GM18508 (cell line): ENCODE data around the gene STAC.
"Not testable (repeated sequence)": the region's sequence is repeated elsewhere in the genome, so short reads cannot be mapped to it uniquely, and the experiment has no call there.

Source experiments
- ATAC-seq: cut with Tn5 transposase; IDR thresholded peaks from one replicate; pipeline ENCODE4 v1.9.1; 2021; ENCODE audit warnings: moderate number of reproducible peaks; ENCODE audit not compliant: insufficient read depth, unreplicated experiment

Gene STAC

GRCh38 chr3:36409862-36410261, 29.6 kb downstream of the STAC start:
- no peak for ATAC-seq

GRCh38 chr3:36411587-36411986, 31.3 kb downstream of the STAC start:
- no peak for ATAC-seq

GRCh38 chr3:36416599-36416998, 36.3 kb downstream of the STAC start:
- no peak for ATAC-seq

GRCh38 chr3:36417237-36417636, 36.9 kb downstream of the STAC start:
- no peak for ATAC-seq

GRCh38 chr3:36418296-36418695, 38.0 kb downstream of the STAC start:
- no peak for ATAC-seq

GRCh38 chr3:36428445-36428844, 48.1 kb downstream of the STAC start:
- ATAC-seq: no peak

GRCh38 chr3:36429986-36430485, 49.7 kb downstream of the STAC start:
- ATAC-seq: no peak

GRCh38 chr3:36433511-36433910, 53.2 kb downstream of the STAC start:
- no peak for ATAC-seq

- no peak for ATAC-seq
Measured at GRCh38 chr3:36434687-36435426, 54.6 kb downstream of the STAC start.

- ATAC-seq: no peak
Measured at GRCh38 chr3:36443028-36443686, 62.9 kb downstream of the STAC start.

- no peak for ATAC-seq
Measured at GRCh38 chr3:36444909-36445308, 64.6 kb downstream of the STAC start.

GRCh38 chr3:36446276-36446675, 66.0 kb downstream of the STAC start:
- ATAC-seq: no peak

GRCh38 chr3:36447061-36447460, 66.8 kb downstream of the STAC start:
- ATAC-seq: no peak

GRCh38 chr3:36451816-36452215, 71.5 kb downstream of the STAC start:
- ATAC-seq: no peak

GRCh38 chr3:36453213-36453612, 72.9 kb downstream of the STAC start:
- ATAC-seq: not testable (repeated sequence)

GRCh38 chr3:36453896-36454295, 73.6 kb downstream of the STAC start:
- ATAC-seq: not testable (repeated sequence)

- ATAC-seq: no peak
Measured at GRCh38 chr3:36455406-36455805, 75.1 kb downstream of the STAC start.

GRCh38 chr3:36456784-36457183, 76.5 kb downstream of the STAC start:
- ATAC-seq: no peak

GRCh38 chr3:36457667-36458066, 77.4 kb downstream of the STAC start:
- no peak for ATAC-seq

- no peak for ATAC-seq
Measured at GRCh38 chr3:36459177-36459576, 78.9 kb downstream of the STAC start.

- ATAC-seq: no peak
Measured at GRCh38 chr3:36461597-36461996, 81.3 kb downstream of the STAC start.

- ATAC-seq: not testable (repeated sequence)
Measured at GRCh38 chr3:36472045-36472444, 91.7 kb downstream of the STAC start.
